Stimulated activated CD8-positive, alpha-beta memory T cell treated with anti-CD3 and anti-CD28 coated beads, Interleukin-4, amount 100 ng/mL, for 24 hours (primary cell): ENCODE results near the gene MSRB2.
"Not testable (repeated sequence)": the region's sequence is repeated elsewhere in the genome, so short reads cannot be mapped to it uniquely, and the experiment has no call there.

Source experiments
- DNase-seq: peaks from one replicate; pipeline ENCODE4 v3.0.0-alpha.2; 2020; ENCODE audit warnings: low read depth

The MSRB2 gene

GRCh38 chr10:23070092-23070912 is 25.1 kb upstream of the MSRB2 start:
- not testable (repeated sequence) for DNase-seq

- no peak for DNase-seq
Measured at GRCh38 chr10:23070913-23071218, 24.5 kb upstream of the MSRB2 start.

- not testable (repeated sequence) for DNase-seq
Measured at GRCh38 chr10:23072593-23072992, 22.8 kb upstream of the MSRB2 start.

- DNase-seq = no peak
Measured at GRCh38 chr10:23073527-23073926, 21.9 kb upstream of the MSRB2 start.

DNA sequence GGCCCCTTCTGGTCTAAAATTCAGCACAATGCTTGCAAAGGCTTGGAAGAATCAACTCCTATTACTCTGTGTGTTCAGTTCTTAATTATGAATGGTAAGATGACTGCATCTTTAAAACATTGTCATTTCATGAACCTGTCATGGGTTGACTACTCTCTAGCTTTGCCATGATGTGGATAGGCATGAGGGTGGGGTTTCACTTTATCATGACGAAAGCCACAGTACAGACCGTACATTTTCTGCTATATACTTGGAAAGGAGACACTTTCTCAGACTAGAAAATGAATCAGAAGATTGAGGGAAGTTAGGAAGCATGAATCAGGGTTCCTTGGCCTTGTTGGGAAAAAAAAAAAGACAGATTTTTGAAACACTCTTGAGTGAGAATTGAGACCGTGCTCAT is 19.7 kb upstream of the MSRB2 start:
- no peak for DNase-seq

DNA sequence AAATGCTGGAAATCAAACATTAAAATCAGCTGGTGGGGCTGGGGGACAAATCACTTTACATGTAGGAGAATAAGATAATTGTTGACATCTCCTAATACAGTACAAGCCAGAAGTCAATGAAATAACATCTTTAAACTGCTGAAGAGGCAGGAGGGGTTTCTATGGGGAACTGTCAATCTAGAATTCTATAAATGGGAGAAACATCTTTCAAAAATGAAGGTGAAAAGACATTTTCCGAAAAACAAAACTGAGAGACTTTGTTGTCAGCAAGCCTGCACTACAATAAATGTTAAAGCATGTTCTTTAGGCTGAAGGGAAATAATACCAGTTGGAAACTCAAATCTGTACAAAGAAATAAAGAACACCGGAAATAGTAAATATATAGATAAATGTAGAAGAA is 17.3 kb upstream of the MSRB2 start:
- DNase-seq = no peak

- no peak for DNase-seq
Measured at GRCh38 chr10:23079700-23080099, 15.7 kb upstream of the MSRB2 start.

- no peak for DNase-seq
Measured at GRCh38 chr10:23080262-23080661, 15.1 kb upstream of the MSRB2 start.

GRCh38 chr10:23081221-23081750 is 14.1 kb upstream of the MSRB2 start:
- DNase-seq = no peak

- no peak for DNase-seq
Measured at GRCh38 chr10:23081891-23082290, 13.5 kb upstream of the MSRB2 start.

DNA sequence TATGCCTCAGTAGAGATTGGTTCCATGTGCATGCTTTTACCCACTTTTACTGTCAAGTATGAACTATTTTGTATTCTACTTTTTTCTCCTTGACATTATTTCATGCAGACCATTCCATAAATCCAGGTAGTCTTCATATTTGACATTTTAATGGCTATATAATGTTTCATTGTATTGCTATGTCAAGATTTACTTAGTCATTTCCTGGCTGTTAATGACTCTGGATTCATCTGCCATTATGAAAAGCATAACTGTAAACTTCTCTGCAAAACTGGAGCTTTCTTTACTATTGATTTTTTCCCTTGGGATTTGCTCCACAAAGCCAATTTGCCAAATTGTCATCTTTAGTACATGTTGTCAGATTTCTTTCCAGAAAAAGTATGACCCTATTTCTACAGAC is 6.8 kb upstream of the MSRB2 start:
- no peak for DNase-seq

GRCh38 chr10:23094786-23095403 is 484 bp upstream of the MSRB2 start:
- DNase-seq = no peak

- DNase-seq = no peak
Measured at GRCh38 chr10:23095966-23096801, 805 bp downstream of the MSRB2 start.

- no peak for DNase-seq
Measured at GRCh38 chr10:23096802-23097549, 1.6 kb downstream of the MSRB2 start.

GRCh38 chr10:23099079-23099478 is 3.7 kb downstream of the MSRB2 start:
- no peak for DNase-seq

DNA sequence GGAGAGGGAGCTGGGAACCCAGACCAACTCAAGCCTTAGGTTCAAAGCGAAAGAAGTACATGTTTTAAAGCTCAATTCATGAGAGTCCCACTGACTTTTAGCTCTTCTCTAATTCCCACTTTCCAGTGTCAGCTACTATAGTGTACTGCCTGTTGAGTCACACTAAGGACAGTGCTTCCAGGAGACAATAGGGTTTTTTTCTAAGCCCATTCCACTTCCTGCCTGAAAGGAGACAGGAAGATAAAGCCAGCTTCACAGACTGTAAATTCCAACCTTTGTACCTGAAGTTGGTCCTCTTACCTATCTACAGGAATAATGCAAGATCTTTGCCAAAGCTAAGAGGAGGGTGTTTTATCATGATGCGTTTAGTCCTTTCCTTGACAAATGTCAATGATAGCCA is 4.4 kb downstream of the MSRB2 start:
- DNase-seq = no peak

DNA sequence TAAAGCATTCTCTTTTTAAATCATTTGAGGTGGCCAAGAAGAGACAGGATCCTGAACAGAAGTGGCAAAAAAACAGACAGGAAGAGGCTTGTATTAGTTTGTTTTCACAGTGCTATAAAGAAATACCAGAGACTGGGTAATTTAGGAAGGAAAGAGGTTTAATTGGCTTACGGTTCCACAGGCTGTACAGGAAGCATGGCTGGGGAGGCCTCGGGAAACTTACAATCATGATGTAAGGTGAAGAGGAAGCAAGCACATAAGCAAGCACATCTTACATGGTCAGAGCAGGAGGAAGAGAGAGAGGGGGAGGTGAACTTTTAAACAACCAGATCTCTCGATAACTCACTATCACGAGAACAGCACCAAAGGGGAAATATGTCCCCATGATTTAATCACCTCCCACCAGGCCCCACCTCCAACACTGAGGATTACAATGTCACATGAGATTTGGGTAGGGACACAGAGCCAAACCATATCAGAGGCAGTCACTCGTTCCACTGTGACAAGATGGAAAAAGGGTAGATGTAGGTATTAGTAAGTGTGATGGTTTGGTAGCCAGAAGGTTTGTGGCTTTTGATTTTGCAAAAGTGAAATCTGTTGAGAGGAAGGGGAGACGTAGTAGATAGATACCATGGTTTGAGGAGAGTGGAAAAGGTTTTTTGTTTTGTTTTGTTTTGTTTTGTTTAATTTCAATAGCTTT is 5.1 kb downstream of the MSRB2 start:
- no peak for DNase-seq

DNA sequence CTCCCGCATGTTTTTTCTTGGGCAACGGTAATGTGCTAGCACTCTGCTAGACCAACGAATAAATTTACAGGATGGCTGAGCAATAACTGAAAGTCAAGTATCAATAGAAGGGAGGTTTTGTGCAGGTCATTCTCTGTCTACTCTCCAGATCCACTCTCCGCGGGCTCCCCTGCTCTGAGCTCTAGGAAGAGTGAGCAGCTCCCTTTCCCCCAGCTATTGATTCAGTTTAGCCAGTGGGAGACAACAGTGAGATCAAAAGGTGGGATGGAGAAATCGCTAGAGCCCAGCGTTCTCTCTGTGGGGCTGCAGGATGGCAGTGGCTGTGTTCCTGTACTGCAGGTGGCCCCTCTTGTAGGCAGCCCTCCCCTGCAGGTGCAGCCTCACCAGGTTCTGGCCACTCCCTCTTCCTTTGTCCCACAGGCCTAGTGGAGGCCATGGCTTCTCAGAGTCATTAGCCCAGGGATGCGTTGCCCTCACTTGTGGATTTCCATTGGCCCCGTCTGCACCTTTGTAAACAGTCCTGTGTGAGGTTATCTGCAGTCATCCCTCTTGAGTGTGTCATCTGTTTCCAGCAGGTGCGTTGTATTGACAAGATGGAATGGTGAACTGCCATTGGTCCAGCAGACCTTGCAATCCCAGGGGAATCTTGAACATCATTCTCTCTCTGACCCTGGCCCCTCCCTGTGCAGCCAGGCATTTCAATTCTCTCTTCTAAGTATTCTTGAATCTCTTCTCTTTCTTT is 11.1 kb downstream of the MSRB2 start:
- DNase-seq = no peak

GRCh38 chr10:23110722-23111516 is 15.5 kb downstream of the MSRB2 start:
- no peak for DNase-seq
